ENCODE measurements around the gene TYRO3.
A peak's percentile ranks its signal among the peaks of the same experiment; 100 is the strongest.
"Not testable (repeated sequence)": the region's sequence is repeated elsewhere in the genome, so short reads cannot be mapped to it uniquely, and the experiment has no call there.

Gene TYRO3

GRCh38 chr15:41554915-41555314 lies 4.1 kb upstream of the TYRO3 start:
- no peak for DNase-seq

- no peak for DNase-seq
Observed at GRCh38 chr15:41556677-41557076, 2.3 kb upstream of the TYRO3 start.

- DNase-seq, result peak; percentile 71
Observed at GRCh38 chr15:41557673-41558399, 1.2 kb upstream of the TYRO3 start.

- no peak for DNase-seq
Observed at GRCh38 chr15:41559239-41559782, 299 bp downstream of the TYRO3 start.

GRCh38 chr15:41560572-41560874 lies 1.5 kb downstream of the TYRO3 start:
- DNase-seq, result no peak

- no peak for DNase-seq
Observed at GRCh38 chr15:41561104-41561776, 2.2 kb downstream of the TYRO3 start.

GRCh38 chr15:41561777-41562145 lies 2.7 kb downstream of the TYRO3 start:
- no peak for DNase-seq

GRCh38 chr15:41562244-41562643 lies 3.2 kb downstream of the TYRO3 start:
- DNase-seq, result no peak

- no peak for DNase-seq
Observed at GRCh38 chr15:41562784-41563198, 3.8 kb downstream of the TYRO3 start.

- no peak for DNase-seq
Observed at GRCh38 chr15:41564286-41564959, 5.4 kb downstream of the TYRO3 start.

GRCh38 chr15:41564960-41565502 lies 6.0 kb downstream of the TYRO3 start:
- DNase-seq, result no peak

GRCh38 chr15:41565702-41566101 lies 6.7 kb downstream of the TYRO3 start:
- DNase-seq, result no peak

- DNase-seq, result no peak
Observed at GRCh38 chr15:41566121-41566885, 7.3 kb downstream of the TYRO3 start.

GRCh38 chr15:41567261-41567660 lies 8.2 kb downstream of the TYRO3 start:
- DNase-seq, result no peak

- DNase-seq, result no peak
Observed at GRCh38 chr15:41567862-41568261, 8.8 kb downstream of the TYRO3 start.

GRCh38 chr15:41568350-41569017 lies 9.5 kb downstream of the TYRO3 start:
- DNase-seq, result no peak

- not testable (repeated sequence) for DNase-seq
Observed at GRCh38 chr15:41569232-41569631, 10.2 kb downstream of the TYRO3 start.

- no peak for DNase-seq
Observed at GRCh38 chr15:41570764-41571163, 11.8 kb downstream of the TYRO3 start.

GRCh38 chr15:41571948-41572347 lies 12.9 kb downstream of the TYRO3 start:
- no peak for DNase-seq

GRCh38 chr15:41572866-41573265 lies 13.9 kb downstream of the TYRO3 start:
- DNase-seq, result no peak

- DNase-seq, result no peak
Observed at GRCh38 chr15:41573396-41573795, 14.4 kb downstream of the TYRO3 start.

GRCh38 chr15:41574158-41574557 lies 15.1 kb downstream of the TYRO3 start:
- no peak for DNase-seq

Measured in CD4-positive, alpha-beta T cell treated with Interleukin-15 for 1 hour (primary cell).